ENCODE results near the gene PLEKHH1. TPM values are rescaled to one million over a fixed set of nuclear protein-coding genes. Genes with fewer than 3 reads are reported as not detected.

PLEKHH1 gene
- polyA plus RNA-seq, 1 donor, result 110 TPM

- Histone ChIP-seq H3K4me3 (ENCODE audit: low read length) (no peak overlapping the region), H3K9me3 (ENCODE audit: control insufficient read depth, low read depth, low read length) (no peaks in the 10 kb centered on the region), H3K27me3 (ENCODE audit: control insufficient read depth, insufficient read depth, low read length) (peaks cover 4% of the 10 kb centered on the region), H3K4me1 (ENCODE audit: control insufficient read depth, insufficient read depth, low read length) (peaks cover 5% of the 10 kb centered on the region), H3K27ac (ENCODE audit: low read length) (no peak overlapping the region), H3K36me3 (ENCODE audit: control insufficient read depth, insufficient read depth, low read length) (no peaks in the 10 kb centered on the region)
- WGBS (ENCODE audit: insufficient coverage, low lambda C conversion rate), result no CpG with 5 or more reads among the region's 5 CpGs
- no peak for DNase-seq
These were observed 13.7 kb upstream of the PLEKHH1 start for GRCh38 chr14:67519406-67519805.

- WGBS (ENCODE audit: insufficient coverage, low lambda C conversion rate), result no CpG with 5 or more reads among the region's 1 CpG
- Histone ChIP-seq H3K9me3 (ENCODE audit: control insufficient read depth, low read depth, low read length) (no peaks in the 10 kb centered on the region), H3K4me3 (ENCODE audit: low read length) (no peak overlapping the region), H3K36me3 (ENCODE audit: control insufficient read depth, insufficient read depth, low read length) (no peaks in the 10 kb centered on the region), H3K27me3 (ENCODE audit: control insufficient read depth, insufficient read depth, low read length) (peaks cover 4% of the 10 kb centered on the region), H3K4me1 (ENCODE audit: control insufficient read depth, insufficient read depth, low read length) (peaks cover 5% of the 10 kb centered on the region), H3K27ac (ENCODE audit: low read length) (no peak overlapping the region)
- DNase-seq, result no peak
These were observed 12.6 kb upstream of the PLEKHH1 start for GRCh38 chr14:67520482-67520881.

GRCh38 chr14:67522270-67522669 lies 10.8 kb upstream of the PLEKHH1 start:
- H3K27ac ChIP-seq (ENCODE audit: low read length), result no peak overlapping the region
- no CpG with 5 or more reads among the region's 2 CpGs for WGBS (ENCODE audit: insufficient coverage, low lambda C conversion rate)
- H3K9me3 ChIP-seq (ENCODE audit: control insufficient read depth, low read depth, low read length), result no peaks in the 10 kb centered on the region
- no peaks in the 10 kb centered on the region for H3K27me3 ChIP-seq (ENCODE audit: control insufficient read depth, insufficient read depth, low read length)
- H3K36me3 ChIP-seq (ENCODE audit: control insufficient read depth, insufficient read depth, low read length), result no peaks in the 10 kb centered on the region
- peaks cover 9% of the 10 kb centered on the region for H3K4me1 ChIP-seq (ENCODE audit: control insufficient read depth, insufficient read depth, low read length)
- DNase-seq, result no peak
- H3K4me3 ChIP-seq (ENCODE audit: low read length), result no peak overlapping the region

- Histone ChIP-seq H3K27ac (ENCODE audit: low read length) (no peak overlapping the region), H3K36me3 (ENCODE audit: control insufficient read depth, insufficient read depth, low read length) (no peaks in the 10 kb centered on the region), H3K9me3 (ENCODE audit: control insufficient read depth, low read depth, low read length) (no peaks in the 10 kb centered on the region), H3K4me1 (ENCODE audit: control insufficient read depth, insufficient read depth, low read length) (peaks cover 9% of the 10 kb centered on the region), H3K4me3 (ENCODE audit: low read length) (no peak overlapping the region), H3K27me3 (ENCODE audit: control insufficient read depth, insufficient read depth, low read length) (no peaks in the 10 kb centered on the region)
- DNase-seq, result no peak
- 67% methylated on average over 2 of the region's 7 CpGs for WGBS (ENCODE audit: insufficient coverage, low lambda C conversion rate)
These were observed 9.1 kb upstream of the PLEKHH1 start for GRCh38 chr14:67523764-67524633.

GRCh38 chr14:67524634-67524963 lies 8.5 kb upstream of the PLEKHH1 start:
- no peak overlapping the region for H3K4me3 ChIP-seq (ENCODE audit: low read length)
- no peaks in the 10 kb centered on the region for H3K27me3 ChIP-seq (ENCODE audit: control insufficient read depth, insufficient read depth, low read length)
- H3K4me1 ChIP-seq (ENCODE audit: control insufficient read depth, insufficient read depth, low read length), result peaks cover 9% of the 10 kb centered on the region
- H3K9me3 ChIP-seq (ENCODE audit: control insufficient read depth, low read depth, low read length), result no peaks in the 10 kb centered on the region
- no peak for DNase-seq
- no peaks in the 10 kb centered on the region for H3K36me3 ChIP-seq (ENCODE audit: control insufficient read depth, insufficient read depth, low read length)
- no CpG with 5 or more reads among the region's 3 CpGs for WGBS (ENCODE audit: insufficient coverage, low lambda C conversion rate)
- no peak overlapping the region for H3K27ac ChIP-seq (ENCODE audit: low read length)

GRCh38 chr14:67525389-67525788 lies 7.7 kb upstream of the PLEKHH1 start:
- 86% methylated on average over 3 of the region's 4 CpGs for WGBS (ENCODE audit: insufficient coverage, low lambda C conversion rate)
- Histone ChIP-seq H3K36me3 (ENCODE audit: control insufficient read depth, insufficient read depth, low read length) (no peaks in the 10 kb centered on the region), H3K9me3 (ENCODE audit: control insufficient read depth, low read depth, low read length) (no peaks in the 10 kb centered on the region), H3K27me3 (ENCODE audit: control insufficient read depth, insufficient read depth, low read length) (no peaks in the 10 kb centered on the region), H3K4me1 (ENCODE audit: control insufficient read depth, insufficient read depth, low read length) (peaks cover 9% of the 10 kb centered on the region), H3K4me3 (ENCODE audit: low read length) (no peak overlapping the region), H3K27ac (ENCODE audit: low read length) (no peak overlapping the region)
- DNase-seq, result no peak

GRCh38 chr14:67526181-67526580 lies 6.9 kb upstream of the PLEKHH1 start:
- Histone ChIP-seq H3K36me3 (ENCODE audit: control insufficient read depth, insufficient read depth, low read length) (no peaks in the 10 kb centered on the region), H3K27ac (ENCODE audit: low read length) (no peak overlapping the region), H3K27me3 (ENCODE audit: control insufficient read depth, insufficient read depth, low read length) (no peaks in the 10 kb centered on the region), H3K4me3 (ENCODE audit: low read length) (no peak overlapping the region), H3K9me3 (ENCODE audit: control insufficient read depth, low read depth, low read length) (no peaks in the 10 kb centered on the region), H3K4me1 (ENCODE audit: control insufficient read depth, insufficient read depth, low read length) (peaks cover 9% of the 10 kb centered on the region)
- no CpG with 5 or more reads among the region's 6 CpGs for WGBS (ENCODE audit: insufficient coverage, low lambda C conversion rate)
- no peak for DNase-seq

- H3K4me1 ChIP-seq (ENCODE audit: control insufficient read depth, insufficient read depth, low read length), result peaks cover 9% of the 10 kb centered on the region
- H3K27me3 ChIP-seq (ENCODE audit: control insufficient read depth, insufficient read depth, low read length), result no peaks in the 10 kb centered on the region
- H3K9me3 ChIP-seq (ENCODE audit: control insufficient read depth, low read depth, low read length), result no peaks in the 10 kb centered on the region
- 60% methylated on average over 1 of the region's 8 CpGs for WGBS (ENCODE audit: insufficient coverage, low lambda C conversion rate)
- H3K4me3 ChIP-seq (ENCODE audit: low read length), result no peak overlapping the region
- peak; percentile 54 to 73 for DNase-seq
- no peaks in the 10 kb centered on the region for H3K36me3 ChIP-seq (ENCODE audit: control insufficient read depth, insufficient read depth, low read length)
- H3K27ac ChIP-seq (ENCODE audit: low read length), result no peak overlapping the region
These were observed 6.2 kb upstream of the PLEKHH1 start for GRCh38 chr14:67526676-67527459.

GRCh38 chr14:67527756-67528155 lies 5.3 kb upstream of the PLEKHH1 start:
- Histone ChIP-seq H3K27me3 (ENCODE audit: control insufficient read depth, insufficient read depth, low read length) (no peaks in the 10 kb centered on the region), H3K9me3 (ENCODE audit: control insufficient read depth, low read depth, low read length) (no peaks in the 10 kb centered on the region), H3K4me3 (ENCODE audit: low read length) (no peak overlapping the region), H3K4me1 (ENCODE audit: control insufficient read depth, insufficient read depth, low read length) (peaks cover 13% of the 10 kb centered on the region), H3K36me3 (ENCODE audit: control insufficient read depth, insufficient read depth, low read length) (no peaks in the 10 kb centered on the region), H3K27ac (ENCODE audit: low read length) (no peak overlapping the region)
- no CpG with 5 or more reads among the region's 5 CpGs for WGBS (ENCODE audit: insufficient coverage, low lambda C conversion rate)
- DNase-seq, result no peak

GRCh38 chr14:67528276-67528675 lies 4.8 kb upstream of the PLEKHH1 start:
- Histone ChIP-seq H3K9me3 (ENCODE audit: control insufficient read depth, low read depth, low read length) (no peaks in the 10 kb centered on the region), H3K27me3 (ENCODE audit: control insufficient read depth, insufficient read depth, low read length) (no peaks in the 10 kb centered on the region), H3K4me3 (ENCODE audit: low read length) (no peak overlapping the region), H3K27ac (ENCODE audit: low read length) (no peak overlapping the region), H3K36me3 (ENCODE audit: control insufficient read depth, insufficient read depth, low read length) (no peaks in the 10 kb centered on the region), H3K4me1 (ENCODE audit: control insufficient read depth, insufficient read depth, low read length) (peaks cover 13% of the 10 kb centered on the region)
- DNase-seq, result no peak
- no CpG with 5 or more reads among the region's 1 CpG for WGBS (ENCODE audit: insufficient coverage, low lambda C conversion rate)
